ENCODE measurements around the gene LHFPL6.

DNA sequence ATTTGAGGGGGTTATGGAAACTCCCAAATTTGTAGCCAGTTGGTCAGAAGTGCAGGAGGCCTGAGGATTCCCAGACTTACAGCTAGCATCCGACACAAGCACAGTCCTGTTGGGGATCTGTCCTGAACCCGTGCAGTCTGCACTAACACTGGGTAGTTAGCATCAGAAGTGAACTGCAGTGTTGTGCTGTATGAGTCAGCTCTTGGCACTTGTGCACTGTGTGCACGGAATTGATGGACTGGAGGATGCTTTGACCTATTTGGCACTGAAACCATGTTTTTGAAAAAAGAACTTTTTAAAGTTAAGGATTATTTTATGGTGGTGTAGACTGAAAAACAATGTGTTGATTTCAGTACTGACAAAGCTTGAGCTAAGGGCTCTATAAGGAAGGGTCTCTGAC, 285.7 kb downstream of the LHFPL6 start:
- TF ChIP-seq TARDBP (IDR thresholded peaks at IDR 0.05) = no peak
- TF ChIP-seq ELF4 (IDR thresholded peaks at IDR 0.05) = no peak
- TF ChIP-seq FOXM1 (IDR thresholded peaks at IDR 0.05; ENCODE audit: borderline replicate concordance) = no peak
- no peak for TF ChIP-seq HDGF (IDR thresholded peaks at IDR 0.05; ENCODE audit: borderline replicate concordance)
- TF ChIP-seq FOXK2 (IDR thresholded peaks at IDR 0.05) = no peak
- no peak for TF ChIP-seq NFRKB (IDR thresholded peaks at IDR 0.05)
- TF ChIP-seq SP1 (IDR thresholded peaks at IDR 0.05) = no peak
- TF ChIP-seq BHLHE40 (IDR thresholded peaks at IDR 0.05; ENCODE audit: borderline replicate concordance) = no peak
- no peak for TF ChIP-seq ZNF384 (IDR thresholded peaks at IDR 0.05)
- TF ChIP-seq LEF1 (IDR thresholded peaks at IDR 0.05; ENCODE audit: borderline replicate concordance) = no peak
- no peak for TF ChIP-seq SUZ12 (IDR thresholded peaks at IDR 0.05)
- no peak for TF ChIP-seq FOXA1 (IDR thresholded peaks at IDR 0.05)
- TF ChIP-seq ARNT (IDR thresholded peaks at IDR 0.05) = no peak
- no peak for TF ChIP-seq CTBP1 (IDR thresholded peaks at IDR 0.05; ENCODE audit: borderline replicate concordance)

All from HEK293T (cell line).